NB4 (cell line): ENCODE results near the gene ADAM29.

ENCODE experiments used
- CTCF ChIP-seq: IDR thresholded peaks from one replicate; pipeline ENCODE4 v1.5.1; 2012; ENCODE audit warnings: low read depth, low read length
- POLR2A ChIP-seq: IDR thresholded peaks from 2 replicates; pipeline ENCODE4 v1.6.1; 2011; ENCODE audit warnings: mild to moderate bottlenecking; ENCODE audit not compliant: insufficient read length; ENCODE audit errors: extremely low read depth

- TF ChIP-seq CTCF: no peak
- no peak for TF ChIP-seq POLR2A
Observed at GRCh38 chr4:174930895-174931294, 12.7 kb downstream of the ADAM29 start.
